HepG2 (cell line): ENCODE data around the gene LDLRAD2. TPM values are rescaled to one million over a fixed set of nuclear protein-coding genes. Genes with fewer than 3 reads are reported as not detected.

Experiments used
- ATAC-seq: fragments of 200-7000 bp; cut with Tn5 transposase; 3 replicates; pipeline ENCODE4 v1.9.1; 2020; ENCODE audit warnings: mild to moderate bottlenecking, moderate library complexity
- BruUV-seq: library from RNA; stranded (reverse); fragments of 400-500 nt; replicated peaks from 2 replicates; lab custom pipeline; 2021; lab: Mats Ljungman, UMichigan
- CTCF ChIA-PET: fragments of 300-600 bp; formaldehyde crosslinking; extraction: SDS; loops from one replicate; lab custom pipeline; 2021; ENCODE audit warnings: low total read pairs, inconsistent platforms, low intra/inter-chr PET ratio; lab: Yijun Ruan, JAX
- POLR2A ChIA-PET: fragments of 350-600 bp; sonication (Branson Sonifier 250); formaldehyde crosslinking; loops from one replicate; lab custom pipeline; 2020; ENCODE audit warnings: antibody characterized with exemption, inconsistent platforms; lab: Yijun Ruan, JAX
- DNase-seq: peaks from one replicate; pipeline ENCODE4 v3.0.0-alpha.2; 2015; ENCODE audit warnings: low spot score
- FAIRE-seq: peaks from 3 replicates; lab custom pipeline; 2011; peaks lifted over from hg19 to GRCh38; lab: Jason Lieb, UNC
- H2AFZ ChIP-seq: one replicate; pipeline ENCODE4 v1.6.1; 2011; ENCODE audit warnings: low read length, inconsistent platforms
- H3K27ac ChIP-seq: fragments of 300-600 bp; 3 replicates; pipeline ENCODE4 v1.8.0; 2011; ENCODE audit warnings: mixed run types, mild to moderate bottlenecking, mixed read lengths, low read length, inconsistent platforms; ENCODE audit not compliant: insufficient read depth; ENCODE audit errors: extremely low read length
- H3K27me3 ChIP-seq, 2 experiments: fragments of 200-600 bp in 1 of 2; 2 replicates in 1 of 2; 3 replicates in 1 of 2; pipeline versions ENCODE4 v1.6.0 to v1.8.0; 2011; ENCODE audit warnings: low read length in 2 of 2, mild to moderate bottlenecking in 2 of 2, moderate library complexity in 2 of 2, inconsistent platforms in 1 of 2; ENCODE audit not compliant: insufficient read depth in 2 of 2, control insufficient read depth in 1 of 2
- H3K36me3 ChIP-seq, 2 experiments: fragments of 200-600 bp in 1 of 2; replicated peaks in 1 of 2; 2 replicates in 1 of 2; 3 replicates in 1 of 2; pipeline versions ENCODE4 v1.5.1 to v1.8.0; 2011; ENCODE audit warnings: low read length in 2 of 2, inconsistent platforms in 1 of 2; ENCODE audit not compliant: insufficient read depth in 2 of 2, control insufficient read depth in 1 of 2
- H3K4me1 ChIP-seq: 2 replicates; pipeline ENCODE4 v1.5.1; 2012; ENCODE audit warnings: low read length, inconsistent platforms; ENCODE audit not compliant: insufficient read depth
- H3K4me2 ChIP-seq: 2 replicates; pipeline ENCODE4 v1.6.0; 2011; ENCODE audit warnings: low read depth, low read length, inconsistent platforms
- H3K4me3 ChIP-seq, 3 experiments: fragments of 200-600 bp in 1 of 3; sonication (generic), shearing (Covaris generic) in 1 of 3; replicated peaks in 1 of 3; 2 replicates each; pipeline ENCODE4 v1.5.1; 2011 to 2016; ENCODE audit warnings: low read length in 3 of 3, inconsistent platforms in 2 of 3, low read depth in 2 of 3, mild to moderate bottlenecking in 2 of 3, control low read depth in 1 of 3, mixed read lengths in 1 of 3; ENCODE audit not compliant: insufficient read depth in 1 of 3
- H3K79me2 ChIP-seq: one replicate; pipeline ENCODE4 v1.6.1; 2011; ENCODE audit warnings: low read length, inconsistent platforms; ENCODE audit not compliant: insufficient read depth
- H3K9ac ChIP-seq: 2 replicates; pipeline ENCODE4 v1.6.0; 2011; ENCODE audit warnings: mild to moderate bottlenecking, low read depth, low read length, inconsistent platforms; ENCODE audit not compliant: insufficient read depth
- H3K9me3 ChIP-seq: 2 replicates; pipeline ENCODE4 v1.5.1; 2012; ENCODE audit warnings: mild to moderate bottlenecking, low read length
- H4K20me1 ChIP-seq: 2 replicates; pipeline ENCODE4 v1.6.0; 2011; ENCODE audit warnings: inconsistent platforms, mild to moderate bottlenecking, low read length, moderate library complexity; ENCODE audit not compliant: insufficient read depth
- ARHGAP35 ChIP-seq: sonication (generic); formaldehyde crosslinking; IDR thresholded peaks from 2 replicates; pipeline ENCODE4 v1.9.0; 2022; ENCODE audit warnings: mild to moderate bottlenecking, inconsistent platforms, moderate library complexity, missing genetic modification reagents, borderline replicate concordance
- BRCA1 ChIP-seq: sonication (generic); formaldehyde crosslinking; IDR thresholded peaks from 2 replicates; pipeline ENCODE4 v1.4.0; 2020; ENCODE audit warnings: missing genetic modification reagents
- CEBPG ChIP-seq: IDR thresholded peaks from 2 replicates; pipeline ENCODE4 v1.6.1; 2016
- GMEB1 ChIP-seq: sonication (generic); formaldehyde crosslinking; IDR thresholded peaks from 2 replicates; pipeline ENCODE4 v1.5.1; 2020; ENCODE audit warnings: missing genetic modification reagents, mild to moderate bottlenecking, borderline replicate concordance
- HMGXB4 ChIP-seq, 2 experiments: sonication (generic) in 1 of 2; formaldehyde crosslinking in 1 of 2; IDR thresholded peaks; 2 replicates each; pipeline versions ENCODE4 v1.4.0 to v1.6.1; 2018 to 2020; ENCODE audit warnings: missing genetic modification reagents in 2 of 2, borderline replicate concordance in 1 of 2, low read depth in 1 of 2, mild to moderate bottlenecking in 1 of 2, missing biosample characterization in 1 of 2
- HOXA5 ChIP-seq: sonication (generic); formaldehyde crosslinking; IDR thresholded peaks from 2 replicates; pipeline ENCODE4 v1.4.0; 2020; ENCODE audit warnings: missing genetic modification reagents
- IKZF5 ChIP-seq: IDR thresholded peaks from 2 replicates; pipeline ENCODE4 v1.6.1; 2018; ENCODE audit warnings: missing genetic modification reagents, mild to moderate bottlenecking, missing compliant biosample characterization
- PTBP1 ChIP-seq: fragments of 200-400 bp; formaldehyde crosslinking; IDR thresholded peaks from 2 replicates; pipeline ENCODE4 v1.6.1; 2018; ENCODE audit warnings: low read length, low read depth; ENCODE audit not compliant: poor library complexity, severe bottlenecking
- RBM22 ChIP-seq: fragments of 200-400 bp; formaldehyde crosslinking; optimal IDR thresholded peaks from 2 replicates; pipeline ENCODE3; 2017; ENCODE audit warnings: mild to moderate bottlenecking, low read length, moderate library complexity
- SRF ChIP-seq: IDR thresholded peaks from 2 replicates; pipeline ENCODE4 v1.6.1; 2011; ENCODE audit warnings: mild to moderate bottlenecking, low read depth, low read length, moderate library complexity
- ZNF256 ChIP-seq: sonication (generic); formaldehyde crosslinking; conservative IDR thresholded peaks from 2 replicates; pipeline ENCODE4 v1.4.0; 2020; ENCODE audit warnings: missing genetic modification reagents
- ZNF430 ChIP-seq: sonication (generic); formaldehyde crosslinking; IDR thresholded peaks from 2 replicates; pipeline ENCODE4 v1.9.0; 2021; ENCODE audit warnings: mild to moderate bottlenecking, missing genetic modification reagents
- ZNF615 ChIP-seq: sonication (generic); formaldehyde crosslinking; IDR thresholded peaks from 2 replicates; pipeline ENCODE4 v1.5.0; 2020; ENCODE audit warnings: mild to moderate bottlenecking, missing genetic modification reagents, borderline replicate concordance
- WGBS: methylation state at CpG from one replicate; pipeline ENCODE4 v1.1.6; 2017; ENCODE audit warnings: low lambda C conversion rate; 5-methylcytosine and 5-hydroxymethylcytosine counted together
- in situ Hi-C: cut with HindIII; loops from 2 replicates; pipeline ENCODE4 v1.10.0; 2017; ENCODE audit warnings: low pct_unique_long_range_greater_than_20kb; ENCODE audit not compliant: extremely low pct_ligation_motif_present
- intact Hi-C: fragments of 100-400 bp; cut with micrococcal nuclease; formaldehyde crosslinking; loops from one replicate; pipeline ENCODE4 v1.10.0; 2022; ENCODE audit not compliant: unreplicated experiment
- polyA plus RNA-seq, 8 experiments: library from polyadenylated mRNA; depleted of rRNA in 3 of 8; stranded (reverse) in 7 of 8; unstranded in 1 of 8; fragments of >200 nt; fragmentation: Illumina TruSeq in 4 of 8; extraction: Trizol in 4 of 8; gene quantifications; 2 replicates each; pipeline versions ENCODE4 v1.2.1 to v1.2.3, GENCODE V29; 2011 to 2016; ENCODE audit warnings: low read depth in 4 of 8, missing spikeins in 1 of 8, mixed read lengths in 1 of 8; ENCODE audit not compliant: insufficient read depth in 1 of 8
- total RNA-seq, 5 experiments: library from RNA; depleted of rRNA; stranded (reverse); fragments of >200 nt; fragmentation: Illumina TruSeq; extraction: Trizol; gene quantifications; 2 replicates each; pipeline ENCODE4 v1.2.3, GENCODE V29; 2016; ENCODE audit warnings: low read depth in 1 of 5

Gene LDLRAD2
- total and polyA plus RNA-seq, 2 of the 13 experiments (the other 11 are each of a cell fraction or from before 2014, with no cell fraction given), result not detected

GRCh38 chr1:21822349-21822748 lies 10.3 kb downstream of the LDLRAD2 start:
- Histone ChIP-seq H3K27me3 (no peaks in the 10 kb centered on the region), H4K20me1 (no peaks in the 10 kb centered on the region), H3K79me2 (no peaks in the 10 kb centered on the region), H3K4me1 (peaks cover 7% of the 10 kb centered on the region; the same call in 1 of the 2 replicates), H3K27ac (no peak overlapping the region), H3K4me3 (no peak overlapping the region), H3K36me3 (peaks cover 2 to 10% of the 10 kb centered on the region in 2 experiments; a peak in 3 of 5 replicates), H3K4me2 (no peak overlapping the region), H2AFZ (no peak overlapping the region), H3K9me3 (no peaks in the 10 kb centered on the region), H3K9ac (no peak overlapping the region)
- WGBS, result 80% methylated on average over 7 of the region's 9 CpGs
- ChIA-PET POLR2A (no interaction called here), CTCF (no interaction called here)
- TF ChIP-seq ZNF430 (CRISPR knock-in tag) (no peak), ARHGAP35 (CRISPR knock-in tag) (no peak), ZNF256 (no peak), CEBPG (CRISPR knock-in tag) (no peak)
- FAIRE-seq (no peak), DNase-seq (no peak), ATAC-seq (no peak)
- in situ Hi-C loops (no loop called here), intact Hi-C loops (no loop called here)
- BruUV-seq, result no TSS peak

GRCh38 chr1:21823206-21823979 lies 11.3 kb downstream of the LDLRAD2 start:
- intact Hi-C loops (no loop called here), in situ Hi-C loops (no loop called here)
- Histone ChIP-seq H3K4me2 (no peak overlapping the region), H3K27ac (no peak overlapping the region), H3K36me3 (peaks cover 6 to 18% of the 10 kb centered on the region in 2 experiments; a peak in 3 of 5 replicates), H4K20me1 (no peaks in the 10 kb centered on the region), H2AFZ (no peak overlapping the region), H3K79me2 (no peaks in the 10 kb centered on the region), H3K4me3 (no peak overlapping the region), H3K27me3 (no peaks in the 10 kb centered on the region), H3K9me3 (no peaks in the 10 kb centered on the region), H3K4me1 (peaks cover 3% of the 10 kb centered on the region; the same call in 1 of the 2 replicates), H3K9ac (no peak overlapping the region)
- FAIRE-seq (no peak), ATAC-seq (no peak), DNase-seq (no peak)
- POLR2A ChIA-PET, result no interaction called here
- no TSS peak for BruUV-seq
- CTCF ChIA-PET, result no interaction called here
- WGBS, result 98% methylated on average over 30 of the region's 44 CpGs
- TF ChIP-seq PTBP1, result no peak
- no peak for TF ChIP-seq RBM22
- TF ChIP-seq GMEB1 (CRISPR knock-in tag), result no peak
- TF ChIP-seq IKZF5 (CRISPR knock-in tag), result no peak
- no peak for TF ChIP-seq ZNF615
- TF ChIP-seq BRCA1, result no peak
- no peak for TF ChIP-seq HOXA5 (CRISPR knock-in tag)
- TF ChIP-seq HMGXB4 (CRISPR knock-in tag; IDR thresholded peaks at IDR 0.05; ENCODE audit: borderline replicate concordance in 1 of 2, low read depth in 1 of 2), result no peak
- TF ChIP-seq SRF, result no peak
